Uterine smooth muscle cell (primary cell): ENCODE measurements around the gene BNIP1. TPM values are rescaled to one million over a fixed set of nuclear protein-coding genes. Genes with fewer than 3 reads are reported as not detected.

ENCODE experiments used
- total RNA-seq: library from RNA; depleted of rRNA; stranded (reverse); fragments of >200 nt; gene quantifications from 2 replicates; pipeline ENCODE4 v1.2.3, GENCODE V29; 2014

Gene BNIP1, protein sequence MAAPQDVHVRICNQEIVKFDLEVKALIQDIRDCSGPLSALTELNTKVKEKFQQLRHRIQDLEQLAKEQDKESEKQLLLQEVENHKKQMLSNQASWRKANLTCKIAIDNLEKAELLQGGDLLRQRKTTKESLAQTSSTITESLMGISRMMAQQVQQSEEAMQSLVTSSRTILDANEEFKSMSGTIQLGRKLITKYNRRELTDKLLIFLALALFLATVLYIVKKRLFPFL
- 25.7 and 30.0 TPM in 2 replicates for total RNA-seq

DNA sequence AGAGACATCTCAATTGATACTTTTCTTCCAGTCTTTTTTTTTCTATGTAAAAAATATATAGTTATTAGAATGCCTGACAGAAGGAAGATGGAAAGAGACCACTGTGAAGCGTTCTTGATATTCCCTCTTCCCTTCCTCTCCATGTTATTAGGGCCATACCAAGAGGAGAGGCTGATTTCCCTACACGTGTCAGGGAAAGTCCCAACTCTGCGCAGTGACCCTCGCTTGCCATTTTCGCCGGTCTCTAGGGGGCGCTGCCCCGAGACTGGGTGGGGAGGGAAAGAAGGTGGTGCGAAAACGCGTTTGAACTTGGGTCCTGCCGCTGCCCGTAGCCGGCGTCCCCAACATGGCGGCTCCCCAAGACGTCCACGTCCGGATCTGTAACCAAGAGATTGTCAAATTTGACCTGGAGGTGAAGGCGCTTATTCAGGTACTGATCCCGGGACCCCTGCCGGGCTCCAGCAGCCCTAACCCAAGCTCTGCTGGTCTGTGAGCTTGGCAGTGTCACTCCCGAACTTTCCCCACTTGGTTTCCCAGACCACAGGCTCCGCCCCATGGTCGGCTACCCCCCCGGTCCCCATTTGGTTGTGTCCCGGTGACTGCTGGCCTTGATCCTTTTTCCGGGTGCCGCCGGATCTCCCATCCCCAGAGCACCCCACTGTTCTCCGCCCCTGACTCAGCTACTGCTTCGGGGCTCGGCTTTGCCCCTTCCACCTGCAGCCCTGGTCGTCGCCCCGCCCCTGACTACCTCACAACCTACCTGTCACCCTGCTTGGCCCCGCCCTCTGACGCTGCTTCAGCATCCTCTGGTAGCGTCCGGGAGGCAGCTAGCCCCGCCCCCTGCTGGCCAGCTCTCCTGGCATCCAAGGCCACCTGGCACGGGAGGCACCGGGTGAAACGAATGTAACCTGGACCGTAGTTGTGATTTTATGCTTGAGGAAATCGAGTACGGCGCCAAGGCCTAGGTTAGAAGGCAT is at the start of gene BNIP1:
TSS of gene BNIP1 (plus strand) at position 332 of the 977 bp plus-strand sequence. CDS start at position 347, 15 bp downstream.

Other genes with a start within 250 kb of the BNIP1 start
- 50.5 and 75.4 TPM in 2 replicates for gene RPL26L1, start 185.1 kb upstream of the BNIP1 start, total RNA-seq
- 152 and 202 TPM in 2 replicates for gene ATP6V0E1, start 160.8 kb upstream of the BNIP1 start, total RNA-seq
- gene CREBRF, start 88.2 kb upstream of the BNIP1 start, total RNA-seq = 15.5 and 24.9 TPM in 2 replicates
- gene NKX2-5, start 90.7 kb downstream of the BNIP1 start, total RNA-seq = not detected in 2 replicates
- 120 and 287 TPM in 2 replicates for gene STC2, start 183.9 kb downstream of the BNIP1 start, total RNA-seq